GM12878 (cell line): ENCODE data around the gene WNT9A. TPM values are rescaled to one million over a fixed set of nuclear protein-coding genes. Genes with fewer than 3 reads are reported as not detected.

Experiments used
- ATAC-seq: fragments of 200-7000 bp; cut with Tn5 transposase; 3 replicates; pipeline ENCODE4 v1.9.1; 2020; ENCODE audit warnings: mild to moderate bottlenecking, moderate library complexity
- BruUV-seq: library from RNA; stranded (reverse); fragments of 400-500 nt; replicated peaks from 2 replicates; lab custom pipeline; 2021; lab: Mats Ljungman, UMichigan
- CTCF ChIA-PET: fragments of 300-600 bp; sonication (Branson Sonifier 250); formaldehyde crosslinking; extraction: SDS; loops from one replicate; lab custom pipeline; 2021; ENCODE audit warnings: inconsistent platforms; lab: Yijun Ruan, JAX
- POLR2A ChIA-PET: fragments of 350-600 bp; formaldehyde crosslinking; extraction: SDS; loops from one replicate; lab custom pipeline; 2021; ENCODE audit warnings: inconsistent platforms; lab: Charles Lee
- RAD21 ChIA-PET: fragments of 300-600 bp; sonication (Branson Sonifier 250); formaldehyde crosslinking; loops from one replicate; lab custom pipeline; 2023; ENCODE audit warnings: antibody characterized with exemption; ENCODE audit not compliant: unreplicated experiment; lab: Charles Lee
- SMC1A ChIA-PET: fragments of 300-600 bp; sonication (Branson Sonifier 250); formaldehyde crosslinking; loops from one replicate; lab custom pipeline; 2023; ENCODE audit not compliant: unreplicated experiment, uncharacterized antibody; lab: Charles Lee
- DNase-seq: peaks from one replicate; pipeline ENCODE4 v3.0.0-alpha.2; 2011; ENCODE audit warnings: low read depth, low spot score
- FAIRE-seq: peaks from 3 replicates; lab custom pipeline; 2011; peaks lifted over from hg19 to GRCh38; lab: Jason Lieb, UNC
- H2AFZ ChIP-seq: 2 replicates; pipeline ENCODE4 v1.6.0; 2011; ENCODE audit warnings: low read depth, low read length, control low read depth; ENCODE audit not compliant: control insufficient read depth
- H3K27ac ChIP-seq: 2 replicates; pipeline ENCODE4 v1.5.1; 2011; ENCODE audit warnings: control low read depth; ENCODE audit not compliant: control insufficient read depth, insufficient read depth
- H3K27me3 ChIP-seq, 2 experiments: replicated peaks in 1 of 2; 2 replicates each; pipeline versions ENCODE4 v1.6.0 to v1.6.1; 2011; ENCODE audit warnings: low read length in 1 of 2; ENCODE audit not compliant: control insufficient read depth in 2 of 2, insufficient read depth in 2 of 2
- H3K36me3 ChIP-seq, 2 experiments: 2 replicates each; pipeline ENCODE4 v1.5.1; 2011; ENCODE audit warnings: low read length in 1 of 2; ENCODE audit not compliant: control insufficient read depth in 2 of 2, insufficient read depth in 2 of 2
- H3K4me1 ChIP-seq: 2 replicates; pipeline ENCODE4 v1.6.1; 2011; ENCODE audit warnings: mild to moderate bottlenecking, low read length, moderate library complexity, mixed read lengths; ENCODE audit not compliant: control insufficient read depth, insufficient read depth
- H3K4me2 ChIP-seq: 2 replicates; pipeline ENCODE4 v1.6.0; 2011; ENCODE audit warnings: control low read depth; ENCODE audit not compliant: control insufficient read depth, insufficient read depth
- H3K4me3 ChIP-seq: fragments of 200-600 bp; sonication (generic); 2 replicates; pipeline ENCODE4 v1.5.1; 2016
- H3K79me2 ChIP-seq: 2 replicates; pipeline ENCODE4 v1.6.0; 2011; ENCODE audit warnings: low read length; ENCODE audit not compliant: control insufficient read depth, insufficient read depth
- H3K9ac ChIP-seq: 2 replicates; pipeline ENCODE4 v1.8.0; 2011; ENCODE audit warnings: low read length, control low read depth, mixed read lengths; ENCODE audit not compliant: control insufficient read depth, insufficient read depth
- H3K9me3 ChIP-seq: replicated peaks from 3 replicates; pipeline ENCODE4 v1.5.1; 2011; ENCODE audit warnings: mild to moderate bottlenecking, low read length; ENCODE audit not compliant: control insufficient read depth, insufficient read depth
- H4K20me1 ChIP-seq: 2 replicates; pipeline ENCODE4 v1.6.0; 2011; ENCODE audit not compliant: control insufficient read depth, insufficient read depth
- BHLHE40 ChIP-seq, 2 experiments: fragments of 450-650 bp in 1 of 2; IDR thresholded peaks; 2 replicates each; pipeline ENCODE4 v1.6.1; 2011 to 2017; ENCODE audit warnings: low read depth in 2 of 2, borderline replicate concordance in 1 of 2, improper control_type of control experiment in 1 of 2, low read length in 1 of 2, mild to moderate bottlenecking in 1 of 2
- BMI1 ChIP-seq: fragments of 450-650 bp; IDR thresholded peaks from 2 replicates; pipeline ENCODE4 v1.6.1; 2016; ENCODE audit warnings: mild to moderate bottlenecking, moderate library complexity, borderline replicate concordance
- CBX5 ChIP-seq: sonication (generic); IDR thresholded peaks from 2 replicates; pipeline ENCODE4 v1.6.1; 2016; ENCODE audit warnings: low read depth, moderate library complexity, mild to moderate bottlenecking, inconsistent platforms
- KAT2A ChIP-seq: conservative IDR thresholded peaks from 2 replicates; pipeline ENCODE4 v1.6.1; 2011; ENCODE audit warnings: low read depth, low read length; ENCODE audit not compliant: control insufficient read depth
- SIX5 ChIP-seq: IDR thresholded peaks from 2 replicates; pipeline ENCODE4 v1.6.1; 2011; ENCODE audit warnings: mild to moderate bottlenecking, low read depth, low read length, moderate library complexity; ENCODE audit not compliant: severe bottlenecking
- TARDBP ChIP-seq: IDR thresholded peaks from 2 replicates; pipeline ENCODE4 v1.6.1; 2016; ENCODE audit warnings: borderline replicate concordance
- ZZZ3 ChIP-seq: IDR thresholded peaks from 2 replicates; pipeline ENCODE4 v1.6.1; 2011; ENCODE audit warnings: low read depth; ENCODE audit not compliant: control insufficient read depth, insufficient read length
- WGBS: methylation state at CpG from one replicate; pipeline ENCODE4 v1.1.6; 2016; ENCODE audit warnings: low lambda C conversion rate; ENCODE audit not compliant: insufficient replicate concordance, insufficient coverage; ENCODE audit errors: missing lambda C conversion rate; 5-methylcytosine and 5-hydroxymethylcytosine counted together
- in situ Hi-C: fragments of 300-500 bp; cut with MboI; formaldehyde crosslinking; loops from 9 replicates; pipeline ENCODE4 v1.14.3; 2018; ENCODE audit warnings: mixed read lengths
- intact Hi-C: fragments of 100-400 bp; cut with micrococcal nuclease; formaldehyde crosslinking; loops from one replicate; pipeline ENCODE4 v1.14.2; 2022; ENCODE audit not compliant: unreplicated experiment
- polyA plus RNA-seq, 11 experiments: library from polyadenylated mRNA; depleted of rRNA in 4 of 11; unstranded in 6 of 11; stranded (reverse) in 5 of 11; fragments of >200 nt; fragmentation: Nextera tagmentation in 4 of 11; fragmentation: Illumina TruSeq in 1 of 11; extraction: Ambion mirVana in 4 of 11; extraction: Trizol in 1 of 11; gene quantifications; 1 replicate in 1 of 11; 2 replicates in 10 of 11; pipeline versions ENCODE4 v1.2.1 to v1.2.3, GENCODE V29; 2011 to 2016; ENCODE audit warnings: inconsistent platforms in 2 of 11, missing spikeins in 2 of 11, low read depth in 1 of 11
- total RNA-seq, 4 experiments: library from RNA; depleted of rRNA in 3 of 4; stranded (reverse); fragments of >200 nt in 3 of 4; fragmentation: Illumina TruSeq in 1 of 4; extraction: Trizol in 1 of 4; gene quantifications; 2 replicates each; pipeline versions ENCODE4 v1.2.1 to v1.2.3, GENCODE V29; 2013 to 2021
- TF ChIP-seq, protein P1 (sequence below): fragments of 450-650 bp; IDR thresholded peaks from 2 replicates; pipeline ENCODE4 v1.6.1; 2017; ENCODE audit warnings: low read depth, mild to moderate bottlenecking, moderate library complexity
- TF ChIP-seq, protein P2 (sequence below): IDR thresholded peaks from 2 replicates; pipeline ENCODE4 v1.6.1; 2012; ENCODE audit warnings: low read depth, low read length, improper control_type of control experiment
- TF ChIP-seq, protein P3 (sequence below): IDR thresholded peaks from 2 replicates; pipeline ENCODE4 v1.6.1; 2011; ENCODE audit warnings: low read depth, mild to moderate bottlenecking, low read length, moderate library complexity, borderline replicate concordance; ENCODE audit errors: extremely low read depth
- TF ChIP-seq, protein P4 (sequence below): IDR thresholded peaks from 2 replicates; pipeline ENCODE4 v1.6.1; 2011; ENCODE audit warnings: low read depth, low read length, improper control_type of control experiment, borderline replicate concordance
- TF ChIP-seq, protein P5 (sequence below): fragments of 450-650 bp; IDR thresholded peaks from 2 replicates; pipeline ENCODE4 v1.6.1; 2016; ENCODE audit warnings: mild to moderate bottlenecking, moderate library complexity, borderline replicate concordance

Gene WNT9A
- total and polyA plus RNA-seq, 10 of the 15 experiments (the other 5 are each of a cell fraction or from before 2014, with no cell fraction given), result not detected

DNA sequence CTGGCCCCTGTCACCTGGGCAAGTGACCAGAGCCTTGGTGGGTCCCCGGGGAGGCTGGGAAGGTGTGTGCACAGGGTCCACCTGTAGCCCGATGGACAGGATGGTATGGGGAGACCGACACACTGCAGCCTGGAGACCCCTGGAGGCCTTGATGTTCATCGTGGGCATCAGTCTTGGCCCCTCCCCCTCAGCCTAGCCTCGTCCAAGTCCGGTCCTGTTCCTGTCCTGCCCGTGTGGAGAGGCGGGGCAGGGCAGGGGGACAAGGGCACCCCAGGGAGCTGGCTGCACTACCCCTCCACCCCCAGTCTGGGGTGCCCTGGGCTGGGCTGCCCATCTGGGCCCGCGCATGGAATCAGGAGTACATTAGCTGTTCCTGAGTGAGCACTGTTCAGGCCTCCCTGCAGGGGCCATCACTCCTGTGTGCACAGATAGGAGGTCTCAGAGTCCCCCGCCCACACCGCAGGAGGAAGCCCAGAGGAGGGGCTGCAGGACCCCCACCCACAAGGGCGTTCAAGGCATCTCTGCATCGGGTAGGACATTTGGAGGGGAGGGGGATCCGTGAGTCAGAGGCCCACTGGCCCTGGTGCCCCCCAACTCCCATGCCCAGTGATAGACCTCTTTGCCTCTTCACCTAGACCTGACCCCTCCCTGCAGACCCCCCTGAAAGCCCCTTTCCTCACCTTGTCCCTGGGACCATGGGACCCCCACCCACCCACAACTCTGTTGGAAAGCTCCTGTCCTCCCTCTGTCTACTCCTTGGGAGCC, 63.2 kb downstream of the WNT9A start:
- POLR2A ChIA-PET, result interaction anchor here (0.6 kb wide), 1 partner anchor 630 kb away, joined by 3 read pairs; no protein-coding TSS in a partner anchor
- intact Hi-C loops, result no loop called here
- TF ChIP-seq CBX5 (no peak), KAT2A (no peak), BHLHE40 (IDR thresholded peaks at IDR 0.05; ENCODE audit: borderline replicate concordance in 1 of 2, low read depth in 2 of 2, low read length in 1 of 2) (no peak), SIX5 (no peak), TARDBP (no peak), ZZZ3 (no peak), BMI1 (no peak)
- TF ChIP-seq, protein P1, sequence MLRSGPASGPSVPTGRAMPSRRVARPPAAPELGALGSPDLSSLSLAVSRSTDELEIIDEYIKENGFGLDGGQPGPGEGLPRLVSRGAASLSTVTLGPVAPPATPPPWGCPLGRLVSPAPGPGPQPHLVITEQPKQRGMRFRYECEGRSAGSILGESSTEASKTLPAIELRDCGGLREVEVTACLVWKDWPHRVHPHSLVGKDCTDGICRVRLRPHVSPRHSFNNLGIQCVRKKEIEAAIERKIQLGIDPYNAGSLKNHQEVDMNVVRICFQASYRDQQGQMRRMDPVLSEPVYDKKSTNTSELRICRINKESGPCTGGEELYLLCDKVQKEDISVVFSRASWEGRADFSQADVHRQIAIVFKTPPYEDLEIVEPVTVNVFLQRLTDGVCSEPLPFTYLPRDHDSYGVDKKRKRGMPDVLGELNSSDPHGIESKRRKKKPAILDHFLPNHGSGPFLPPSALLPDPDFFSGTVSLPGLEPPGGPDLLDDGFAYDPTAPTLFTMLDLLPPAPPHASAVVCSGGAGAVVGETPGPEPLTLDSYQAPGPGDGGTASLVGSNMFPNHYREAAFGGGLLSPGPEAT, result no peak
- TF ChIP-seq, protein P2, sequence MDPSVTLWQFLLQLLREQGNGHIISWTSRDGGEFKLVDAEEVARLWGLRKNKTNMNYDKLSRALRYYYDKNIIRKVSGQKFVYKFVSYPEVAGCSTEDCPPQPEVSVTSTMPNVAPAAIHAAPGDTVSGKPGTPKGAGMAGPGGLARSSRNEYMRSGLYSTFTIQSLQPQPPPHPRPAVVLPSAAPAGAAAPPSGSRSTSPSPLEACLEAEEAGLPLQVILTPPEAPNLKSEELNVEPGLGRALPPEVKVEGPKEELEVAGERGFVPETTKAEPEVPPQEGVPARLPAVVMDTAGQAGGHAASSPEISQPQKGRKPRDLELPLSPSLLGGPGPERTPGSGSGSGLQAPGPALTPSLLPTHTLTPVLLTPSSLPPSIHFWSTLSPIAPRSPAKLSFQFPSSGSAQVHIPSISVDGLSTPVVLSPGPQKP, result no peak
- TF ChIP-seq, protein P3, sequence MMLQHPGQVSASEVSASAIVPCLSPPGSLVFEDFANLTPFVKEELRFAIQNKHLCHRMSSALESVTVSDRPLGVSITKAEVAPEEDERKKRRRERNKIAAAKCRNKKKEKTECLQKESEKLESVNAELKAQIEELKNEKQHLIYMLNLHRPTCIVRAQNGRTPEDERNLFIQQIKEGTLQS, result no peak
- TF ChIP-seq, protein P4, sequence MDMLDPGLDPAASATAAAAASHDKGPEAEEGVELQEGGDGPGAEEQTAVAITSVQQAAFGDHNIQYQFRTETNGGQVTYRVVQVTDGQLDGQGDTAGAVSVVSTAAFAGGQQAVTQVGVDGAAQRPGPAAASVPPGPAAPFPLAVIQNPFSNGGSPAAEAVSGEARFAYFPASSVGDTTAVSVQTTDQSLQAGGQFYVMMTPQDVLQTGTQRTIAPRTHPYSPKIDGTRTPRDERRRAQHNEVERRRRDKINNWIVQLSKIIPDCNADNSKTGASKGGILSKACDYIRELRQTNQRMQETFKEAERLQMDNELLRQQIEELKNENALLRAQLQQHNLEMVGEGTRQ, result no peak
- TF ChIP-seq, protein P5, sequence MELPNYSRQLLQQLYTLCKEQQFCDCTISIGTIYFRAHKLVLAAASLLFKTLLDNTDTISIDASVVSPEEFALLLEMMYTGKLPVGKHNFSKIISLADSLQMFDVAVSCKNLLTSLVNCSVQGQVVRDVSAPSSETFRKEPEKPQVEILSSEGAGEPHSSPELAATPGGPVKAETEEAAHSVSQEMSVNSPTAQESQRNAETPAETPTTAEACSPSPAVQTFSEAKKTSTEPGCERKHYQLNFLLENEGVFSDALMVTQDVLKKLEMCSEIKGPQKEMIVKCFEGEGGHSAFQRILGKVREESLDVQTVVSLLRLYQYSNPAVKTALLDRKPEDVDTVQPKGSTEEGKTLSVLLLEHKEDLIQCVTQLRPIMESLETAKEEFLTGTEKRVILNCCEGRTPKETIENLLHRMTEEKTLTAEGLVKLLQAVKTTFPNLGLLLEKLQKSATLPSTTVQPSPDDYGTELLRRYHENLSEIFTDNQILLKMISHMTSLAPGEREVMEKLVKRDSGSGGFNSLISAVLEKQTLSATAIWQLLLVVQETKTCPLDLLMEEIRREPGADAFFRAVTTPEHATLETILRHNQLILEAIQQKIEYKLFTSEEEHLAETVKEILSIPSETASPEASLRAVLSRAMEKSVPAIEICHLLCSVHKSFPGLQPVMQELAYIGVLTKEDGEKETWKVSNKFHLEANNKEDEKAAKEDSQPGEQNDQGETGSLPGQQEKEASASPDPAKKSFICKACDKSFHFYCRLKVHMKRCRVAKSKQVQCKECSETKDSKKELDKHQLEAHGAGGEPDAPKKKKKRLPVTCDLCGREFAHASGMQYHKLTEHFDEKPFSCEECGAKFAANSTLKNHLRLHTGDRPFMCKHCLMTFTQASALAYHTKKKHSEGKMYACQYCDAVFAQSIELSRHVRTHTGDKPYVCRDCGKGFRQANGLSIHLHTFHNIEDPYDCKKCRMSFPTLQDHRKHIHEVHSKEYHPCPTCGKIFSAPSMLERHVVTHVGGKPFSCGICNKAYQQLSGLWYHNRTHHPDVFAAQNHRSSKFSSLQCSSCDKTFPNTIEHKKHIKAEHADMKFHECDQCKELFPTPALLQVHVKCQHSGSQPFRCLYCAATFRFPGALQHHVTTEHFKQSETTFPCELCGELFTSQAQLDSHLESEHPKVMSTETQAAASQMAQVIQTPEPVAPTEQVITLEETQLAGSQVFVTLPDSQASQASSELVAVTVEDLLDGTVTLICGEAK, result no peak

More for the DNA sequence above, 63.2 kb downstream of the WNT9A start:
- Histone ChIP-seq H2AFZ (no peak overlapping the region), H3K79me2 (no peaks in the 10 kb centered on the region), H3K4me2 (no peak overlapping the region), H3K9me3 (no peaks in the 10 kb centered on the region), H3K9ac (no peak overlapping the region), H3K4me1 (no peaks in the 10 kb centered on the region), H3K27ac (no peak overlapping the region), H4K20me1 (no peaks in the 10 kb centered on the region), H3K36me3 (no peaks in the 10 kb centered on the region), H3K4me3 (no peak overlapping the region), H3K27me3 (no peaks in the 10 kb centered on the region)
- RAD21 ChIA-PET, result no interaction called here
- FAIRE-seq (no peak), ATAC-seq (no peak), DNase-seq (no peak)
- in situ Hi-C loops, result no loop called here
- no TSS peak for BruUV-seq
- SMC1A ChIA-PET, result no interaction called here
- CTCF ChIA-PET, result interaction anchor here (0.7 kb wide), 1 partner anchor 51 kb away, joined by 3 read pairs; no protein-coding TSS in a partner anchor
- 31% methylated on average over 15 of the region's 15 CpGs for WGBS
